B cell (primary cell): Measurements from ENCODE around the gene ITGA2B.

Source experiments
- CTCF ChIP-seq: fragments of 200-600 bp; IDR thresholded peaks from one replicate; pipeline ENCODE4 v1.8.0; 2022; ENCODE audit warnings: antibody characterized with exemption, mild to moderate bottlenecking
- EZH2 ChIP-seq: IDR thresholded peaks from 2 replicates; pipeline ENCODE4 v1.6.1; 2012; ENCODE audit warnings: borderline replicate concordance, low read depth, mild to moderate bottlenecking, moderate library complexity, low read length; ENCODE audit not compliant: insufficient read depth, poor library complexity, severe bottlenecking

- TF ChIP-seq EZH2 (no peak), CTCF (no peak)
These were observed 8.3 kb upstream of the ITGA2B start for GRCh38 chr17:44397479-44398440.
